HG03469 (cell line): ENCODE data around the gene PRMT2.
A peak's percentile ranks its signal among the peaks of the same experiment; 100 is the strongest.

Source experiments
- ATAC-seq: cut with Tn5 transposase; IDR thresholded peaks from one replicate; pipeline ENCODE4 v1.9.1; 2021; ENCODE audit warnings: mild to moderate bottlenecking, moderate library complexity, moderate number of reproducible peaks; ENCODE audit not compliant: unreplicated experiment

The PRMT2 gene

DNA sequence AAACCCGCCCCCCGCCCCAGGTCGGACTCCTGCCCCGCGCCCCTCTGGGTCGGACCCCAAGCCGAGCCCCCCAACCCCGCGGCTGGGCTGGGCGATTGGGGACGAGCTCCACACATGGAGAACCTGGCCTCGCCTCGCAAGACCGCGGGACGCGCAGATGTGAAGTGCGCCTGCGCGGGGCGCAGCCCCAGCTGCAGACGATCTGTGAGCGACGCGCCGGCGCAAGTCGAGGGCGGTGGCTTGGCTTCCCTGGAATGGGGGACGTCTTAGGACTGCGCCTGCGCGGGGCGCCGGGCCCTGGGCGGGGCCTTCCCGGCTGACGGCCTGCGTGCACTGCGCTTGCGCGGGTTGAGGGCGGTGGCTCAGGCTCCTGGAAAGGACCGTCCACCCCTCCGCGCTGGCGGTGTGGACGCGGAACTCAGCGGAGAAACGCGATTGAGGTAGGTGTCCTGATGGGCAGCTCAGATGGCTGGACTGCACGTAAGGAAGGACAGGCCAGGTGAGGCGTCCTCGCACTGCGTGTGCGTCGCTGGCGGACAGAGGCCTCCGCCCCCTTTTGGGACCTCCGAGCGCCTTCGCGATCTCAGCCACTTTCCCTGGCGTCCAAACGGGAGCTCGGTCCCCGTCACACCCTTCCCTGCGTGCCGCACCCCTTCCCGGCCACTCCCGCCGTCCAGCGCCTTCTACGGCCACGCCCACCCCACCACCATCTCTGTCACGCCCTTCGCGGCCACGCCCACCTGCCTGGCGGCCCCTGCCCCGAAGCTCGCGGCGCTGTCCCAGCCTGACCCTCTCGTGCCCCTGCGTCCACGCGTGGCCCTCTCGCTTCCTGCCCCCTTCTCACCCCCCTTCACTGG, at the start of gene PRMT2:
Gene PRMT2, plus strand, starts transcription at position 351 of the 857 bp plus-strand sequence. CDS start 1,278 bp downstream, outside the sequence.
- peak; percentile 87 for ATAC-seq

DNA sequence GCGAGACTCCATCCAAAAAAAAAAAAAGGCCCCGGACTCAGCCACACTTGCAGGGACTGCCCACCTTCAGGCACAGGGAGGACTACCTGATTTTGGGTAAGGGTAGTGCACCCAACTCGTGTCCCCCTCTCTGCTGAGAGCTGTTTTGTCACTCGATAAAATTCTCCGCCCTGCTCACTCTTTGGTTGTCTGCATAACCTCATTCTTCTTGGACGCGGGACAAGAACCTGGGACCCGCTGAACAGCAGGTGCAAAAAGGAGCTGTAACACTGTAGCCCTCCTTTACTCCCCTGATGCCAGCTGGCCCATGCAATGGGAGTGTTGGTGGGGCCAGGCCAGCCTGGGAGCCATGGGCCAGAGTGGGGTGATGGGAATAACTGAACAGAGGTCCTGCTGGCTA, 41.2 kb upstream of the PRMT2 start:
- no peak for ATAC-seq

DNA sequence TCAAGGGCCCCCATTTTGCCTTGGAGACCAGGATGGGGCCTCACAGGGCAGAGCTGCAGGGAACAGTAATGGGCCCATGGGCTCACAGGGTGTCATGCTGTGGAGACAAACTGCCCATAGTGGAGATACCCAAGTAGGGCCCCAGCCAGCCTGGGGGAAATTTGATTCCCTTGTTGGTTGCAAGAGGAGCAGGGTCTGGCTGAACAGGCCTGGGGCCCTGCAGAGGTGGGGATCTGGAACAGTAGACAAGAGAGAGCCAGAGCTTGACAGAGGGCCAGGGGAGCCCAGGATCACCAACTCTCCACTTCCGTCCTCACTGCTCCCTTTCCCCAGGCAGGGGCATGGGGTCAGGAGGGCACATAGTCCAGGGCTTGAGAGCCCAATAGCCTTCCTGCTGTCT, 39.3 kb upstream of the PRMT2 start:
- ATAC-seq: no peak

DNA sequence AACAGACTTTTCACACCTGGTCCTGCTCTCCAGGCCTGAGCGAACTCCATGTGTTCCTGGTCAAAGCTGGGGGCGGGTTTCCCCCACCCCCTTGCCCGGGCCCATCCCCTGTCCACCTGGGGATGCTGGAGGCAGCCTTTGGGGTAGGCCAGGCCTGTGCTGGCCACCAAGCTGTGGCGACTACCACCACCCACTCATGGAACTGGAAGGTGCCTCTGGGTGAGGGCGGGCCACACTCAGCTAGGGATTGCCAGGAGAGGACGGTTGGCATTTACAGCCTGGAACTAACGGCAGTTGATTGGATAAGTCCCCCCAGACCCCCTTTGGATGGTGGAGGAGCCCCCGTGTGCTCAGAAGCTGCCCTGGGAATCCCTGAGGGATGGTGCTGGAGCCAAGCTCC, 38.4 kb upstream of the PRMT2 start:
- no peak for ATAC-seq

DNA sequence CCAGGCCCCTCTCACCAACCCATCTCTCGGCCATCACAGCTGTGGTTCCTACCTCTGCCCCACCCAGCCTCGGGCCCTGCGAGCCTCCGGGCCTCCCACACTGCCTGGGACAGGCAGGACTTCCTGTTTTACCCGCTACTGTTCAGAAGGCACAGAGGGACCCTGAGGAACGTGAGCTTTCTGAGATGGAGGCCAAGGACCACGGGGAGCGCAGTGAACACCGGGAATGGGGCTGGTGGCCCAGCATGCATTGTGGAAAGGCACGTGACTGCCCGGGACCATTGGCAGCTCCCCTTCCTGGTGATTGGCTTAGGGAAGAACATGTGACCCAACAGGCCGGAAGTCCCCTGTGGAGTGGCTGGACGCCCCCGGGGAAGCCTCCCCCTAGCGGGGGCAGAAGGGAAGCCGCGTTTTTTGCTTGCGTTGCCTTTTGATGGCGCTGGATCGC, 37.6 kb upstream of the PRMT2 start:
- ATAC-seq: no peak

DNA sequence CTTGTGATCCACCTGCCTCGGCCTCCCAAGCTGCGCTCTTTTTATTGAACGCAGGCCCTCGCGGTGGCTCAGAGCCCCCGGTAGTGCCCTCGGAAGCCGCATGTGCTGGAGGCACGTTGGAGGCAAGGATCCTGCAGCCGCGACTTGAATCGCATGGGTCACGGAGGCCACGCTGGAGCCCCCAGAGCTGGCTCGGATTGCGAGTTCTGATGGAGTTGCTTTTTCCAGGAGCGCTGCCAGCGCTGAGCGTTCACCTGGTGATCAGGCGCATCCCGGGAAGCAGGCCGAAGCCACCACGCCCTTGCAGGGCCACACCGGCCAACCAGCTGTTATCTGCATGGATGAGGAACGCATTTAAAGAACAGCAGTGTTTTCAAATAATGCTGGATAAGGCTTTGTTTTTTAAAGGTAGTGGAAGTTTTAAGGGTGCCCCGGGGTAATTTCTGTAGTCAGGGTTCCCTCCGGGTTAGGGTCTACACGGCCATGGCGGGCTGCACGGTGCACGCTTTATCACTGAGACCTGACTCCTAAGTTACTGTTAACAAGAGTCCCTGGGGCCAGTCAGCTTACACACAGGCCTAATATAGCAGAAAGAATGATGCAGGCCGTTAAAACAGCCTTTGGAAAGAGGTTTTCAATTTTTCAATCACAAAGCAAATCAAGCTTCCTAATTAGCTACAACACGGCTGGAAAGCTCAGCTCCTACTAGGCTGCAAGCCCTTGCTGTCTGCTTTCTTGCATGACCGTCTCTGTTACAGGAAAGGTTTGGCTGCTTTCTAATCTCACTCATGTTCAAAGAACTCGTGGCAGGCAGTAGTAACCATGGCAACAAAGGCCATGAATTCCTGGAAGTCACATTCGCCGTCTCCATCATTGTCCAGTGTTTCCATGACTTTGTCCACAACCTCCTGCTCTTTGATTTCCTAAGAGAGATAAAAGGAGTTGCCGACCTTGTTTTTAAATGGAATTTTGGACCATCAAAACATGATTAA, 36.6 kb upstream of the PRMT2 start:
- ATAC-seq: no peak

DNA sequence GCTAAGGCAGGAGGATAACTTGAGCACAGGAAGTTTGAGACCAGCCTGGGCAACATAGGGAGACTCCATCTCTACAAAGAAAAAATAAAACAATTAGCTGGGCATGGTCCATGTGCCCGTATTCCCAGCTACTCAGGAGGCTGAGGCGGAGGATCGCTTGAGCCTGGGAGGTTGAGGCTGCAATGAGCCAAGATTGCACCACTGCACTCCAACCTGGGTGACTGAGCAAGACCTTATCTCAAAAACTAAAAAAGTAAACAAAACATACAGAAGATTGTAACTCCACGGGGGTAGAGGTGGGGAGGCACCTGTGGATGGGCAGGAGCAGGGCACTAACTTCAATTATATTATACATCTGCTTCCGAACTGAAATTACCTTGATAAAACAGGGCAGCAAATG, 35.2 kb upstream of the PRMT2 start:
- no peak for ATAC-seq

DNA sequence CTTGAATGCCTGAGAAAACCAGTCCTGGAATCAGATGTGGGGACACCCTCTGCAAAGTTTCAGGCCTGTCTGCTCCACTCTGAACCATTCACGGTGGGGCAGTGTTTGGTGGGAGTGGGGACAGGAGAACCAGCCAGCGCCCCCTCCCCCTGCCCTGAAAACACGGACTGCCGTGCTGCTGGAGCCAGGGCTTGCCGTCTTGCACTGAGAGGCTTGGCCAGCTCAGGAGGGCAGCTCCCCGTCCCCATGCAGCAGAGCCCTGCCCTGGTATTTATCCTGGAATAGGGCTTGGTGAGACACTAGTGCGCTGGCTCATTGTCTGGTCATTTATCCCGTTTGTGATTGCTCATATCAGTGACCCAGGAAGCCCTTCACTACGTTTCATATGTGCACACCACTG, 34.5 kb upstream of the PRMT2 start:
- ATAC-seq: no peak

DNA sequence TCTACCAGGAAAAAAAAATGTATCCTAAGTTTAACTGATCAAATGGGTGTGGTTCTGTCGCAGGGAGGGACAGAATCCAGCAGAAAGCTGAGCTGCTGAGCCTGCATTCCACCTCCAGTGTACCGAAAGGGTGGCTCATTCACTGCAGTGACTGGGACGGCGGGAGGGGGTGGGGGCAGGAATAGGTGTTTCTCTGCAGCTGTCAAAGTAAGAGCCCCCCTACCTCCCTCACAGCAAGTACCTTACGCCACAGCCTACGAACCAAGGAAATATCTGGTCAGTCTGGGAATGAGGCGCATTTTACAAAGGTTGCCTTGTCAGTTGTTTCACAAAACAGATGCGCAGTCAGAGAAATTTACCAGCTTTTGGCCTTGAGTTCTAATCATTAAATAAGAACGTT, 32.2 kb upstream of the PRMT2 start:
- ATAC-seq: no peak

DNA sequence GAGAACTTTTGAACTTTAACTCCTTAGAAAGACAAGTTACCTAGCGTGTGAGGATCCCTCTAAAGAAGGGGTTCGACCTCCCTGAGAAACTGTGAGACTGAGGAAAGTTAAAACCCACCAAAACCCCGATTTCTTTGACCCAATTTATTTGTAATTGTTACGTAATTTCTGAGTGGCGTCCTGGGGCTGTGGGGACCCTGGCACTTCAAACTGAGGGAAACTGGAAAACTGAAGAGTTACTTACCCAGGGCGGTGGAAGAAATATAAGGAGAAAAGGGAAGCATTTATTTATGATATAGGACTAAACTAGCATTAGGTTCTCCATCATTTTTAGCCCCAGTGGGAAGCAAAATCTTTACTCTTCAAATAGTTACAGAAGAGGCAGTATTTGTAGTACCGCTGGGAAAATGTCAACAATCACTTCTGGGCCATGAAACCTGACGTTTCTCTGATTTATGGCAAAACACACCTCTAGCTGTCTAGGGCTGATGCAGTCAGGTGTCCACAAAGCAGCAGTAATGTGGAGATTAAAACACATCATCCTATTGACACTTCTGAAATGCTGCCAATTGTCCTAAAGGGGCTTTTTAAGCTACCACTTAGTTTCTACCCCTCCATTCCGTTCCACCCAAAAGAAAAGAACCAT, 31.0 kb upstream of the PRMT2 start:
- no peak for ATAC-seq

DNA sequence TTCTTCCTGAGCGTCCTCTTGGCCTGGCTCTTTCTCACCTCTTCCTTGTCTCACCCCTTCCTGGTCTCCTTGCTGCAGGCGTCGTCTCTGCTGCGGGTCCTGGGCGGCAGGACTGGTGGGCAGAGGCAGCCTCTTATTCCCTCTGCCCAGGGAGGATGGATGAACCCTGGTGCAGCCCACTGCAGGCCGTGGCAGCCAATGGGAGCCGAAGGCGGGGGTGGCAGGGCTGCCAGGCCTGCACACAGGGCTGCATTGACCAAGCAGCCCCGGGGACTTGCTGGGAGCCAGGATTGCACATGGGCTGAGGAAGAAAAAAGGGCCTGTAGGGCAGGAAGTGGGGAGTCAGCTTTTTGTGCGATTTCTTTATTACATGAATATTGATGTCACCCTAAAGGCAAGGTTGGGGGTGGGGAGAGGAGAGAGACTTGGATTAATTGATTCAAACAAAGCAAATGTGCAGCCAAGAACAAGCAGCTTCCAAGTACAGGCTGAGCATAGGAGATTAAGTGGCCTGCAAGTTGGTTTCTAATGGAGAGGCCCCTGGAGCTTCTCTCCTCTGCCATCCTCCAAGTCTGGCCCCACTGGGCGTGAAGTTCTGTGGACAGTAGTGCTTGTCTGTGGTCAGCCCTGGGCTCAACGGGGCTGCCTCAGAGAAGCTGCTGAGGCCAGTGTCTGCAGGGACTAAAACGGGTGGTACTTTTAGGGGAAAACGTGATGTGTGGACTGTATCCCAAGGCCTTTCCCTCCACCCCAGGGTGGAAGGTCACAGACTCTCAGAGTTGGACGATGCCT, 30.3 kb upstream of the PRMT2 start, which contains the start of gene S100B:
Gene S100B, minus strand, starts transcription at position 108 of the 792 bp plus-strand sequence. CDS start 2,667 bp downstream, outside the sequence.
- ATAC-seq: no peak

DNA sequence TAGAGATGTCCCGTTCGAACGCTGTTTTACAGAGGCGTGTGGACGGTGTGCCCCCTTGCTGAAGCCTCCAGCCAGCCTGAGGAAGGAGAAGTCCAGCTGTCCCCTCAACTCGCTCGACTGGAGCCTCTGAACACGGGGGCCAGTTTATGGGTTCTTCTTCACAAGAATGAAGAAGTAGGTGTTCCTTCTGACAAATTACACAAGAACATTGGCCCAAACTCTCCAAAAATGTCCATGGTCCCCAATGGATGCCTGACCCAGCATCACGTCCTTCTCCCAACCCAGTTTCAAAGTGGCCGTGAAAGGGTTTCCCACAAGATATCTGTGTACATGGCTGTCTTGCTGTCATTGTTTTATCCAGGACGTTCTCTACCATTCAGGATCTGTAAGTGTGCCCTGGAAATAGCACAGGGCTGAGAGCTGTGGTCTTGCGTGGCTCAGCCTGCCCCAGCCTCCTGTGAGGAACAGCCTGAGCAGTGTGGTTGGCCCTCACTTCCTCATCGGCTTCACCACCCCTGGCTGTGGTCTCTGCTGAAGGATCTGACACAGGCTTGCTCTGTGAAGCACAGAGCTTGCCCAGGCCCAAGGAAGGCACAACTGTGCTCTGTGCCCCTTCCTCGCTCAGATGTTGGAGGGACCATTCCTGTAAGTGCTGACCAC, 29.6 kb upstream of the PRMT2 start:
- ATAC-seq: no peak

DNA sequence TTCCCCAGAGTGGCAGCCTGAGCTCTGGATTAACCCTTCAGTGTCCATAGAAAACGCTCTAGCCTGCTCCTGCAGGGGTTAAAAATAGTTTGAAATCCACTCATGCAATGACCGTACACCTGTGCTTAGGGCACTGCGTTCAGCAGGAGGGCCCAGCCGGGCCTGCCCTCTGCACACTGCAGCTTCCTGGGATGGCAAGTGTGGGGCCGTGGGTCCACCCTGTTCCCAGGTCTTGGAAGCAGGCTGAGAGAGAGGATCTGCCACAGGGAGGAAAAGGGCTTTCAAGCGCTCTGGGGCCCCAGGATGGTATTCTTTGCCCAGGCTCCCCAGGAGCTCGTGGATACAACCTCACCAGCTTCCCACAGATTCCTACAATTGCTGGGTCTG, 29.1 kb upstream of the PRMT2 start:
- no peak for ATAC-seq

DNA sequence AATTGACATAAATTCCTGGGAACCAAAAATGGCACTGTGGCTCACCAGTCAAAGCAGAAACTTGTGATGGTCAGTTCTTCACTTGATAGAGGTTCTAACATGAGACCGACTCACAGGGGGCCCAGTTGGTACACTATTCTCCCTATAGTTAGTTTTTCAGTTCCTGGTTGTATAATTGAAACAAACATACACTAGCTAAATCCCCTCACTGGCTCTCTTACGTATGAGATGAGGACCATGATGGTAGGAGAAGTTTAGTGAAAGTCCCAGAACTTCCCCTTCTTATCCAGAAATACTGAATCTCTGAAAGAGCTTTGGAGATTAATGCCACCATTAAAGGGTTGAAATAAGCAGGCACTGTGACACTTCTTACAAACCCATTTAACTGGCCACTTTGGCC, 27.8 kb upstream of the PRMT2 start:
- ATAC-seq: no peak

DNA sequence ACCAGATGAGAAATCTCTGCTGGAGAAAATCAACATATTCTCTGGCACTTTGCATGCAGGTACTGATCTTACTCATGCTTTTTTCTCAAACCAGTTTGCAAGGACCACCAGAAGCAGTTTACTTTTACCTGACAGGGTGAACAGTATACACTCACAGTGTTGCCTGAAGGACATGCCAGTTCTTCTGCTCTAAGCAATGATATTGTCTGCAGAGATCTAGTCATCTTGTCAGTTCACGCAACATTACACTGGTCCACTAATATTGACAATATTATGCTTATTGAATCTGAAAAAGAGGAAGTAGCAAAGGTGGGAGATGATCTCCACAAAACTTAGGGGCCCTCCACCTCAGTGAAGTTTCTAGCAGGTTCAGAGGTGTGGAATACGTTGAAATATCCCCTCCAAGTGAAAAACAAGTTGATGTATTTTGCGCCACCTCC, 26.8 kb upstream of the PRMT2 start:
- ATAC-seq: no peak

DNA sequence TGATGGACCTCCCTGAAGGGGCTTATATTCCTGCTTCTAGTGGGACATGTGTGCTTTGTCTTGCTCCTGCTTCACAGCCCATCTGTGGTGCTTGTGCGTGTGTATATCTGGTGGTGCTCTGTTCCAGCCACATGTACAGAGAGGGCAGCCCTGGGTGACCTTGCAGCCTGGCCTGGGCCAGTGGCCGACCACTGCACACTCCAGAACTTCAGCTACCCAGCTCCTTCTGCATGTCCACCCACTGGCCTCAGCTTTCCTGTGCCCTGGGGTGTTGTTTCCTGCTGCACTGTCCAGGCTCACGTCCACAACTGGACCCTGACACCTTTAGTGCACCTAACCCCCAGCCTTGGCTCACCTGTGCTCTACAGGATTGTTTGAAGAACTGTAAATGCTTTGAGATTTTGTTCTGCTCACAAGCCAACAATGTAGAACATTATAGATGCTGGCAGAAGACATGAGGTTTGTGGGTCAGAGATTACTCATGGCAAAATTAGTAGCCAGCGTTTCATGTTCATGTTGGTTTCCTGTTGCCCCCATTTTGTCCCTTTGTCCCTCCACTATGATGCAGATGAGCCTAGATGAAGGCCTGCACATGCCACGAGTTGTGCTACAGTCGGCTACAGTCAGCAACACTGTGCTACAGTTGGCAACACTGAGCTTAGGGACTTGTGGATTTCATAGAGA, 25.3 kb upstream of the PRMT2 start:
- ATAC-seq: no peak

DNA sequence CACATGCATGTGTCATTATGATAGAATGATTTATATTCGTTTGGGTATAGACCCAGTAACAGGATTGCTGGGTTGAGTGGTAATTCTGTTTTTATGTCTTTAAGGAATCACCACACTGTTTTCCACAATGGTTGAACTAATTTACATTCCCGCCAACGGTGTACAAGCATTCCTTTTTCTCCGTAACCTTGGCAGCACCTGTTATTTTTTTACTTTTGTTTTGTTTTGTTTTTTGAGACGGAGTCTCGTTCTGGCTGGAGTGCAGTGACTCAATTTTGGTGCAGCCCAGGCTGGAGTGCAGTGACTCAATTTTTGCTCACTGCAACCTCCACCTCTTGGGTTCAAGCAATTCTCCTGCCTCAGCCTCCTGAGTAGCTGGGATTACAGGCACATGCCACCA, 22.1 kb upstream of the PRMT2 start:
- no peak for ATAC-seq

DNA sequence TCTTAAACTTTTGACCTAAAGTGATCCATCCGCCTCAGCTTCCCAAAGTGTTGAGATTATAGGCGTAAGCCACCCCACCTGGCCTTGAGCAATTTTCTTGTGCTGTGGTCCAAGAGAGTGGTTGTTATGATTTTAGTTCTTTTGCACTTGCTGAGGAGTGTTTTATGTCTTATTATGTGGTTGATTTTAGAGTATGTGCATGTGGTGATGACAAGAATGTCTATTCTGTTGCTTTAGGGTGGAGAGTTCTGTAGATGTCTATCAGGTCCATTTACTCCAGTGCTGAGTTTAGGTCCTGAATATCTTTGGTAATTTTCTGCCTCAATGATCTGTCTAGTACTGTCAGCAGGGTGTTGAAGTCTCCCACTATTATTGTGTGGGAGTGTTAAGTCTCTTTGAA, 19.4 kb upstream of the PRMT2 start:
- ATAC-seq: no peak

DNA sequence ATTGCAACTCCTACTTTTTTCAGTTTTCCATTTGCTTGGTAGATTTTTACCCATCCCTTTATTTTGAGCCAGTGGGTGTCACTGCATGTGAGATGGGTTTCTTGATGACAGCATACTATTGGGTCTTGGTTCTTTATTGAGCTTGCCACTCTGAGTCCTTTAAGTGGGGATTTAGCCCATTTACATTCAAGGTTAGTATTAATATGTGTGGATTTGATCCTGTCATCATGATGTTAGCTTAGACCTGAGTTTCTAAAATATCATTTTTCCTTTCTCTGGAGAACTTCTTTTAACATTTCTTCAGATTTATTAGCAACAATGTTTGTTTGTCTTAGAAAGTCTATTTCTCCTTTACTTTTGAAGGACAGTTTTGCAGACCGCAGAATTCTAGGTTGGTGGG, 18.8 kb upstream of the PRMT2 start:
- no peak for ATAC-seq
